Measurements from ENCODE around the gene ELK3. TPM values are rescaled to one million over a fixed set of nuclear protein-coding genes. Genes with fewer than 3 reads are reported as not detected.

The ELK3 gene
- polyA plus RNA-seq, 1 of the 3 experiments (the other 2 are of a cell fraction): 33.8 TPM

- TF ChIP-seq MEF2A (IDR thresholded peaks at IDR 0.05; ENCODE audit: borderline replicate concordance, low read depth) (no peak), GATA2 (CRISPR knock-in tag; IDR thresholded peaks at IDR 0.05) (no peak), FOXM1 (IDR thresholded peaks at IDR 0.05; ENCODE audit: low read depth) (no peak), USF2 (IDR thresholded peaks at IDR 0.05; ENCODE audit: borderline replicate concordance, low read depth, low read length) (no peak), NRF1 (IDR thresholded peaks at IDR 0.05; ENCODE audit: low read depth, low read length) (no peak), JUND (IDR thresholded peaks at IDR 0.05) (no peak), TEAD4 (IDR thresholded peaks at IDR 0.05; ENCODE audit: borderline replicate concordance, insufficient read depth) (no peak)
Observed at GRCh38 chr12:96242597-96242996, 48.4 kb downstream of the ELK3 start (continued).

GRCh38 chr12:96244826-96245225 lies 50.7 kb downstream of the ELK3 start:
- DNase-seq: no peak
- peaks cover 17 to 39% of the 10 kb centered on the region in 2 experiments for H3K4me1 ChIP-seq (ENCODE audit: control insufficient read depth in 1 of 2, insufficient read depth in 2 of 2, low read depth in 1 of 2, low read length in 1 of 2)
- H2AFZ ChIP-seq (ENCODE audit: low read depth): no peak overlapping the region
- WGBS (ENCODE audit: low lambda C conversion rate): 92% methylated on average over 11 of the region's 13 CpGs
- peaks cover 3% of the 10 kb centered on the region for H3F3A ChIP-seq (replicated peaks; ENCODE audit: insufficient read depth)
- peaks cover 30% of the 10 kb centered on the region in 2 experiments for H3K36me3 ChIP-seq (replicated peaks in 1 of 2; ENCODE audit: control insufficient read depth in 1 of 2, insufficient read depth in 2 of 2, low read length in 1 of 2)
- H3K4me3 ChIP-seq (ENCODE audit: low read depth in 2 of 2, low read length in 1 of 2): no peak overlapping the region
- H3K79me2 ChIP-seq (ENCODE audit: insufficient read depth): peaks cover 100% of the 10 kb centered on the region
- no peak overlapping the region for H3K4me2 ChIP-seq
- H3K9me2 ChIP-seq: no peaks in the 10 kb centered on the region
- no peak overlapping the region for H3K9ac ChIP-seq
- no peak overlapping the region for H3K27ac ChIP-seq (ENCODE audit: low read depth in 2 of 2, low read length in 1 of 2)
- H4K20me1 ChIP-seq (ENCODE audit: insufficient read depth): peaks cover 87% of the 10 kb centered on the region
- ChIA-PET POLR2A (no interaction called here), CTCF (interaction anchor here (0.7 to 1.3 kb wide), 5 partner anchors 10 to 1180 kb away, joined by 3 to 4 read pairs (median 3); no protein-coding TSS in a partner anchor)
- H3K9me3 ChIP-seq: no peaks in the 10 kb centered on the region
- H3K27me3 ChIP-seq (ENCODE audit: insufficient read depth): no peaks in the 10 kb centered on the region
- TF ChIP-seq FOSL2 (IDR thresholded peaks at IDR 0.05; ENCODE audit: borderline replicate concordance, low read depth): no peak
- no peak for TF ChIP-seq CHD2 (IDR thresholded peaks at IDR 0.05; ENCODE audit: low read length, partially characterized antibody)
- TF ChIP-seq TAF1 (IDR thresholded peaks at IDR 0.05; ENCODE audit: borderline replicate concordance, low read depth, low read length): no peak
- no peak for TF ChIP-seq RCOR1 (IDR thresholded peaks at IDR 0.05; ENCODE audit: low read length)
- TF ChIP-seq ZBTB33 (IDR thresholded peaks at IDR 0.05; ENCODE audit: borderline replicate concordance, low read depth): no peak

- Histone ChIP-seq H3K36me3 (replicated peaks in 1 of 2; ENCODE audit: control insufficient read depth in 1 of 2, insufficient read depth in 2 of 2, low read length in 1 of 2) (peaks cover 36 to 44% of the 10 kb centered on the region in 2 experiments), H3K4me1 (ENCODE audit: control insufficient read depth in 1 of 2, insufficient read depth in 2 of 2, low read depth in 1 of 2, low read length in 1 of 2) (peaks cover 7 to 25% of the 10 kb centered on the region in 2 experiments; a peak in 2 of 4 replicates), H2AFZ (ENCODE audit: low read depth) (no peak overlapping the region), H3K4me3 (ENCODE audit: low read depth in 2 of 2, low read length in 1 of 2) (no peak overlapping the region), H3F3A (replicated peaks; ENCODE audit: insufficient read depth) (peaks cover 3% of the 10 kb centered on the region), H3K9me2 (no peaks in the 10 kb centered on the region), H3K79me2 (ENCODE audit: insufficient read depth) (peaks cover 100% of the 10 kb centered on the region), H3K9me3 (no peaks in the 10 kb centered on the region), H3K4me2 (no peak overlapping the region; the same call in 1 of the 2 replicates), H3K27me3 (ENCODE audit: insufficient read depth) (no peaks in the 10 kb centered on the region), H4K20me1 (ENCODE audit: insufficient read depth) (peaks cover 87% of the 10 kb centered on the region), H3K9ac (no peak overlapping the region), H3K27ac (ENCODE audit: low read depth in 2 of 2, low read length in 1 of 2) (no peak overlapping the region)
- WGBS (ENCODE audit: low lambda C conversion rate): 97% methylated on average over 29 of the region's 36 CpGs
- no peak for DNase-seq
- TF ChIP-seq CTCF (IDR thresholded peaks at IDR 0.05) (no peak), NRF1 (IDR thresholded peaks at IDR 0.05; ENCODE audit: low read depth, low read length) (no peak), EZH2phosphoT487 (IDR thresholded peaks at IDR 0.05; ENCODE audit: borderline replicate concordance, low read depth) (no peak), TEAD4 (IDR thresholded peaks at IDR 0.05; ENCODE audit: borderline replicate concordance, insufficient read depth) (no peak)
- ChIA-PET POLR2A (no interaction called here), CTCF (interaction anchor here (1.1 kb wide), 1 partner anchor 11 kb away, joined by 4 read pairs; no protein-coding TSS in a partner anchor)
Observed at GRCh38 chr12:96246926-96247505, 52.8 kb downstream of the ELK3 start.

All from SK-N-SH (cell line).